PC-9 (cell line): ENCODE data around the gene WDR48.

Experiments
- CTCF ChIP-seq: fragments of 200-600 bp; sonication (generic); conservative IDR thresholded peaks from 2 replicates; pipeline ENCODE4 v1.6.1; 2017; ENCODE audit warnings: mixed run types, antibody characterized with exemption, mild to moderate bottlenecking, moderate library complexity
- EZH2 ChIP-seq: fragments of 200-600 bp; sonication (generic); IDR thresholded peaks from 2 replicates; pipeline ENCODE4 v1.8.0; 2017; ENCODE audit warnings: antibody characterized with exemption, low read depth

- TF ChIP-seq CTCF (no peak), EZH2 (no peak)
Observed at GRCh38 chr3:39112113-39112512, 60.3 kb downstream of the WDR48 start.
